H1 (cell line): Measurements from ENCODE around the gene CFAP92. TPM values are rescaled to one million over a fixed set of nuclear protein-coding genes. Genes with fewer than 3 reads are reported as not detected.

ENCODE experiments used
- EP300 ChIP-seq, 2 experiments: IDR thresholded peaks; 1 replicate in 1 of 2; 2 replicates in 1 of 2; pipeline ENCODE4 v1.6.1; 2011 to 2012; ENCODE audit warnings: low read depth in 2 of 2, low read length in 2 of 2, mild to moderate bottlenecking in 2 of 2, borderline replicate concordance in 1 of 2, inconsistent platforms in 1 of 2, moderate library complexity in 1 of 2
- SIN3A ChIP-seq, 2 experiments: IDR thresholded peaks in 1 of 2; conservative IDR thresholded peaks in 1 of 2; 2 replicates each; pipeline ENCODE4 v1.6.1; 2011 to 2012; ENCODE audit warnings: low read length in 2 of 2, improper control_type of control experiment in 1 of 2, low read depth in 1 of 2, mild to moderate bottlenecking in 1 of 2
- polyA plus RNA-seq, 7 experiments: library from polyadenylated mRNA; depleted of rRNA in 3 of 7; stranded (reverse) in 5 of 7; unstranded in 2 of 7; fragments of >200 nt in 5 of 7; fragments of 200-250 nt in 2 of 7; gene quantifications; 1 replicate in 5 of 7; 2 replicates in 1 of 7; 4 replicates in 1 of 7; pipeline versions ENCODE4 v1.2.1 to v1.2.3, GENCODE V29; 2011 to 2013; ENCODE audit warnings: missing spikeins in 2 of 7, mixed read lengths in 2 of 7
- total RNA-seq: library from RNA; stranded (reverse); fragmentation: NEBNext Ultra II Directional; extraction: Animal tissue kit (Norgen Biotek cat#: 25700); gene quantifications from 2 replicates; pipeline ENCODE4 v1.2.1, GENCODE V29; 2021

The CFAP92 gene
- total and polyA plus RNA-seq, 2 of the 8 experiments (the other 6 are each of a cell fraction or from before 2014, with no cell fraction given), result 0.77 to 2.0 TPM

GRCh38 chr3:129001101-129001805 lies 7.4 kb upstream of the CFAP92 start, which contains the start of gene EFCC1 (continued):
- TF ChIP-seq SIN3A (conservative IDR thresholded peaks at IDR 0.05 in 1 of 2, IDR thresholded peaks at IDR 0.05 in 1 of 2; ENCODE audit: low read depth in 1 of 2, low read length in 2 of 2), result no peak
- TF ChIP-seq EP300 (IDR thresholded peaks at IDR 0.05; ENCODE audit: borderline replicate concordance in 1 of 2, low read depth in 2 of 2, low read length in 2 of 2), result no peak
- TF ChIP-seq, all 59 proteins: peak for 4
